ENCODE data around the gene SCGB1A1.
A peak's percentile ranks its signal among the peaks of the same experiment; 100 is the strongest.

The SCGB1A1 gene

GRCh38 chr11:62413060-62413696 lies 5.7 kb upstream of the SCGB1A1 start:
- H3K27ac ChIP-seq (ENCODE audit: low read depth, low read length): no peak overlapping the region
- H3K27me3 ChIP-seq (ENCODE audit: control insufficient read depth, insufficient read depth, low read length): no peaks in the 10 kb centered on the region
- H3K9ac ChIP-seq (ENCODE audit: low read length): no peak overlapping the region
- no peaks in the 10 kb centered on the region for H3K36me3 ChIP-seq (ENCODE audit: control insufficient read depth, insufficient read depth, low read length)
- H3K4me1 ChIP-seq (ENCODE audit: control insufficient read depth, insufficient read depth, low read length): peaks cover 1% of the 10 kb centered on the region
- no peak overlapping the region for H3K4me3 ChIP-seq (ENCODE audit: low read length)

- Histone ChIP-seq H3K9ac (ENCODE audit: low read length) (no peak overlapping the region), H3K4me3 (ENCODE audit: low read length) (no peak overlapping the region), H3K36me3 (ENCODE audit: control insufficient read depth, insufficient read depth, low read length) (no peaks in the 10 kb centered on the region), H3K4me1 (ENCODE audit: control insufficient read depth, insufficient read depth, low read length) (peaks cover 21% of the 10 kb centered on the region), H3K27me3 (ENCODE audit: control insufficient read depth, insufficient read depth, low read length) (no peaks in the 10 kb centered on the region), H3K27ac (ENCODE audit: low read depth, low read length) (no peak overlapping the region)
These were observed 2.2 kb upstream of the SCGB1A1 start for GRCh38 chr11:62416596-62416995.

GRCh38 chr11:62418136-62418535 lies 697 bp upstream of the SCGB1A1 start:
- Histone ChIP-seq H3K4me3 (ENCODE audit: low read length) (no peak overlapping the region), H3K27ac (ENCODE audit: low read depth, low read length) (no peak overlapping the region), H3K9ac (ENCODE audit: low read length) (no peak overlapping the region), H3K27me3 (ENCODE audit: control insufficient read depth, insufficient read depth, low read length) (no peaks in the 10 kb centered on the region), H3K36me3 (ENCODE audit: control insufficient read depth, insufficient read depth, low read length) (no peaks in the 10 kb centered on the region), H3K4me1 (ENCODE audit: control insufficient read depth, insufficient read depth, low read length) (peaks cover 28% of the 10 kb centered on the region)

- Histone ChIP-seq H3K36me3 (ENCODE audit: control insufficient read depth, insufficient read depth, low read length) (no peaks in the 10 kb centered on the region), H3K4me3 (ENCODE audit: low read length) (peak overlapping the region; percentile 18), H3K27me3 (ENCODE audit: control insufficient read depth, insufficient read depth, low read length) (no peaks in the 10 kb centered on the region), H3K4me1 (ENCODE audit: control insufficient read depth, insufficient read depth, low read length) (peaks cover 28% of the 10 kb centered on the region), H3K9ac (ENCODE audit: low read length) (no peak overlapping the region), H3K27ac (ENCODE audit: low read depth, low read length) (peak overlapping the region; percentile 81)
These were observed 589 bp downstream of the SCGB1A1 start for GRCh38 chr11:62419314-62419929.

- Histone ChIP-seq H3K4me3 (ENCODE audit: low read length) (no peak overlapping the region), H3K27ac (ENCODE audit: low read depth, low read length) (peak overlapping the region; percentile 81), H3K4me1 (ENCODE audit: control insufficient read depth, insufficient read depth, low read length) (peaks cover 28% of the 10 kb centered on the region), H3K36me3 (ENCODE audit: control insufficient read depth, insufficient read depth, low read length) (no peaks in the 10 kb centered on the region), H3K9ac (ENCODE audit: low read length) (no peak overlapping the region), H3K27me3 (ENCODE audit: control insufficient read depth, insufficient read depth, low read length) (no peaks in the 10 kb centered on the region)
These were observed 1.1 kb downstream of the SCGB1A1 start for GRCh38 chr11:62419943-62420342.

GRCh38 chr11:62420882-62421281 lies 2.0 kb downstream of the SCGB1A1 start:
- Histone ChIP-seq H3K4me1 (ENCODE audit: control insufficient read depth, insufficient read depth, low read length) (peaks cover 28% of the 10 kb centered on the region), H3K27me3 (ENCODE audit: control insufficient read depth, insufficient read depth, low read length) (no peaks in the 10 kb centered on the region), H3K27ac (ENCODE audit: low read depth, low read length) (peak overlapping the region; percentile 32), H3K9ac (ENCODE audit: low read length) (no peak overlapping the region), H3K4me3 (ENCODE audit: low read length) (no peak overlapping the region), H3K36me3 (ENCODE audit: control insufficient read depth, insufficient read depth, low read length) (no peaks in the 10 kb centered on the region)

- Histone ChIP-seq H3K27ac (ENCODE audit: low read depth, low read length) (peak overlapping the region; percentile 15), H3K4me3 (ENCODE audit: low read length) (no peak overlapping the region), H3K9ac (ENCODE audit: low read length) (no peak overlapping the region), H3K4me1 (ENCODE audit: control insufficient read depth, insufficient read depth, low read length) (peaks cover 32% of the 10 kb centered on the region), H3K36me3 (ENCODE audit: control insufficient read depth, insufficient read depth, low read length) (no peaks in the 10 kb centered on the region), H3K27me3 (ENCODE audit: control insufficient read depth, insufficient read depth, low read length) (no peaks in the 10 kb centered on the region)
These were observed 3.2 kb downstream of the SCGB1A1 start for GRCh38 chr11:62421996-62422395.

GRCh38 chr11:62423012-62423411 lies 4.2 kb downstream of the SCGB1A1 start:
- H3K36me3 ChIP-seq (ENCODE audit: control insufficient read depth, insufficient read depth, low read length): no peaks in the 10 kb centered on the region
- H3K27me3 ChIP-seq (ENCODE audit: control insufficient read depth, insufficient read depth, low read length): no peaks in the 10 kb centered on the region
- no peak overlapping the region for H3K9ac ChIP-seq (ENCODE audit: low read length)
- peaks cover 32% of the 10 kb centered on the region for H3K4me1 ChIP-seq (ENCODE audit: control insufficient read depth, insufficient read depth, low read length)
- H3K4me3 ChIP-seq (ENCODE audit: low read length): no peak overlapping the region
- H3K27ac ChIP-seq (ENCODE audit: low read depth, low read length): no peak overlapping the region

- H3K27ac ChIP-seq (ENCODE audit: low read depth, low read length): peak overlapping the region; percentile 69
- no peaks in the 10 kb centered on the region for H3K36me3 ChIP-seq (ENCODE audit: control insufficient read depth, insufficient read depth, low read length)
- H3K4me1 ChIP-seq (ENCODE audit: control insufficient read depth, insufficient read depth, low read length): peaks cover 31% of the 10 kb centered on the region
- no peak overlapping the region for H3K4me3 ChIP-seq (ENCODE audit: low read length)
- H3K9ac ChIP-seq (ENCODE audit: low read length): no peak overlapping the region
- no peaks in the 10 kb centered on the region for H3K27me3 ChIP-seq (ENCODE audit: control insufficient read depth, insufficient read depth, low read length)
These were observed 8.9 kb downstream of the SCGB1A1 start for GRCh38 chr11:62427630-62428233.

- H3K9ac ChIP-seq (ENCODE audit: low read length): no peak overlapping the region
These were observed 10.2 kb downstream of the SCGB1A1 start for GRCh38 chr11:62428871-62429560.

GRCh38 chr11:62430425-62430824 lies 11.6 kb downstream of the SCGB1A1 start:
- Histone ChIP-seq H3K36me3 (ENCODE audit: control insufficient read depth, insufficient read depth, low read length) (no peaks in the 10 kb centered on the region), H3K4me3 (ENCODE audit: low read length) (no peak overlapping the region), H3K4me1 (ENCODE audit: control insufficient read depth, insufficient read depth, low read length) (peaks cover 47% of the 10 kb centered on the region), H3K27me3 (ENCODE audit: control insufficient read depth, insufficient read depth, low read length) (no peaks in the 10 kb centered on the region), H3K27ac (ENCODE audit: low read depth, low read length) (peak overlapping the region; percentile 70), H3K9ac (ENCODE audit: low read length) (no peak overlapping the region)

More at GRCh38 chr11:62428871-62429560, 10.2 kb downstream of the SCGB1A1 start:
- peaks cover 43% of the 10 kb centered on the region for H3K4me1 ChIP-seq (ENCODE audit: control insufficient read depth, insufficient read depth, low read length)
- no peaks in the 10 kb centered on the region for H3K27me3 ChIP-seq (ENCODE audit: control insufficient read depth, insufficient read depth, low read length)
- H3K27ac ChIP-seq (ENCODE audit: low read depth, low read length): peak overlapping the region; percentile 30
- no peak overlapping the region for H3K4me3 ChIP-seq (ENCODE audit: low read length)
- H3K36me3 ChIP-seq (ENCODE audit: control insufficient read depth, insufficient read depth, low read length): no peaks in the 10 kb centered on the region

GRCh38 chr11:62431171-62431901 lies 12.5 kb downstream of the SCGB1A1 start:
- Histone ChIP-seq H3K27ac (ENCODE audit: low read depth, low read length) (peak overlapping the region; percentile 70), H3K4me1 (ENCODE audit: control insufficient read depth, insufficient read depth, low read length) (peaks cover 53% of the 10 kb centered on the region), H3K9ac (ENCODE audit: low read length) (no peak overlapping the region), H3K36me3 (ENCODE audit: control insufficient read depth, insufficient read depth, low read length) (no peaks in the 10 kb centered on the region), H3K27me3 (ENCODE audit: control insufficient read depth, insufficient read depth, low read length) (no peaks in the 10 kb centered on the region), H3K4me3 (ENCODE audit: low read length) (no peak overlapping the region)

Measured in rectal smooth muscle tissue (tissue), 1 donor.